NB4 (cell line): Measurements from ENCODE around the gene TAF1C.
A peak's percentile ranks its signal among the peaks of the same experiment; 100 is the strongest.

ENCODE experiments used
- DNase-seq: peaks from one replicate; pipeline ENCODE4 v3.0.0; 2010; ENCODE audit warnings: low read depth
- H3K4me3 ChIP-seq: one replicate; pipeline ENCODE4 v1.5.1; 2011; ENCODE audit warnings: mild to moderate bottlenecking, low read depth, low read length, moderate library complexity
- CTCF ChIP-seq: IDR thresholded peaks from one replicate; pipeline ENCODE4 v1.5.1; 2012; ENCODE audit warnings: low read depth, low read length
- MAX ChIP-seq: IDR thresholded peaks from 2 replicates; pipeline ENCODE4 v1.6.1; 2011; ENCODE audit warnings: low read depth, low read length
- MYC ChIP-seq: IDR thresholded peaks from 2 replicates; pipeline ENCODE4 v1.6.1; 2011; ENCODE audit warnings: low read depth, low read length
- POLR2A ChIP-seq: IDR thresholded peaks from 2 replicates; pipeline ENCODE4 v1.6.1; 2011; ENCODE audit warnings: mild to moderate bottlenecking; ENCODE audit not compliant: insufficient read length; ENCODE audit errors: extremely low read depth

The TAF1C gene

GRCh38 chr16:84199861-84200260, 13.0 kb upstream of the TAF1C start:
- peak; percentile 92 for DNase-seq
- no peak overlapping the region for H3K4me3 ChIP-seq
- TF ChIP-seq POLR2A, result no peak
- TF ChIP-seq MAX, result peak; percentile 58; the same call in 1 of the 2 replicates
- TF ChIP-seq MYC, result peak; percentile 72

- DNase-seq, result no peak
- H3K4me3 ChIP-seq, result no peak overlapping the region
- TF ChIP-seq MAX (no peak), MYC (no peak), POLR2A (no peak), CTCF (no peak)
Observed at GRCh38 chr16:84199097-84199496, 12.2 kb upstream of the TAF1C start.

- TF ChIP-seq MAX (no peak), POLR2A (no peak), CTCF (no peak), MYC (no peak)
- peak; percentile 43 for DNase-seq
- no peak overlapping the region for H3K4me3 ChIP-seq
Observed at GRCh38 chr16:84198401-84198800, 11.5 kb upstream of the TAF1C start.

GRCh38 chr16:84197466-84198128, 10.7 kb upstream of the TAF1C start:
- DNase-seq, result no peak
- no peak overlapping the region for H3K4me3 ChIP-seq
- TF ChIP-seq CTCF (no peak), MYC (no peak), MAX (no peak), POLR2A (no peak)

- no peak overlapping the region for H3K4me3 ChIP-seq
- TF ChIP-seq MYC, result no peak
- TF ChIP-seq CTCF, result no peak
- TF ChIP-seq MAX, result no peak
- no peak for TF ChIP-seq POLR2A
- no peak for DNase-seq
Observed at GRCh38 chr16:84196727-84197394, 10.0 kb upstream of the TAF1C start.

GRCh38 chr16:84196101-84196500, 9.2 kb upstream of the TAF1C start:
- no peak for DNase-seq
- no peak overlapping the region for H3K4me3 ChIP-seq
- TF ChIP-seq POLR2A, result no peak
- no peak for TF ChIP-seq CTCF
- TF ChIP-seq MYC, result no peak
- TF ChIP-seq MAX, result no peak
